Stimulated activated CD8-positive, alpha-beta memory T cell treated with anti-CD3 and anti-CD28 coated beads, Interleukin-12 subunit alpha, Interleukin-12 subunit beta, amount 100 ng/mL, for 1 hour (primary cell): Measurements from ENCODE around the gene DHRSX.
"Not testable (repeated sequence)": the region's sequence is repeated elsewhere in the genome, so short reads cannot be mapped to it uniquely, and the experiment has no call there.

Source experiments
- DNase-seq: peaks from one replicate; pipeline ENCODE4 v3.0.0-alpha.2; 2020; ENCODE audit warnings: low read depth

Gene DHRSX

GRCh38 chrX:2425286-2426071 lies 75.3 kb downstream of the DHRSX start:
- no peak for DNase-seq

- DNase-seq, result no peak
Observed at GRCh38 chrX:2424317-2424716, 76.5 kb downstream of the DHRSX start.

- no peak for DNase-seq
Observed at GRCh38 chrX:2423899-2424298, 76.9 kb downstream of the DHRSX start.

GRCh38 chrX:2423282-2423681 lies 77.5 kb downstream of the DHRSX start:
- DNase-seq, result no peak

- DNase-seq, result not testable (repeated sequence)
Observed at GRCh38 chrX:2419418-2419817, 81.4 kb downstream of the DHRSX start.

GRCh38 chrX:2418000-2418399 lies 82.8 kb downstream of the DHRSX start:
- DNase-seq, result no peak

GRCh38 chrX:2416851-2417604 lies 83.7 kb downstream of the DHRSX start:
- DNase-seq, result no peak

- DNase-seq, result no peak
Observed at GRCh38 chrX:2414384-2414783, 86.4 kb downstream of the DHRSX start.

- DNase-seq, result no peak
Observed at GRCh38 chrX:2413969-2414368, 86.8 kb downstream of the DHRSX start.

GRCh38 chrX:2412131-2412530 lies 88.6 kb downstream of the DHRSX start:
- no peak for DNase-seq

- DNase-seq, result no peak
Observed at GRCh38 chrX:2410279-2411020, 90.3 kb downstream of the DHRSX start.

- DNase-seq, result no peak
Observed at GRCh38 chrX:2409796-2410195, 91.0 kb downstream of the DHRSX start.

- DNase-seq, result no peak
Observed at GRCh38 chrX:2408856-2409255, 91.9 kb downstream of the DHRSX start.

GRCh38 chrX:2406891-2407518 lies 93.8 kb downstream of the DHRSX start:
- no peak for DNase-seq

- DNase-seq, result no peak
Observed at GRCh38 chrX:2404776-2405175, 96.0 kb downstream of the DHRSX start.

- DNase-seq, result no peak
Observed at GRCh38 chrX:2402361-2402690, 98.5 kb downstream of the DHRSX start.

GRCh38 chrX:2401590-2402360 lies 99.0 kb downstream of the DHRSX start:
- no peak for DNase-seq

GRCh38 chrX:2401201-2401589 lies 99.6 kb downstream of the DHRSX start:
- no peak for DNase-seq

GRCh38 chrX:2398064-2398656 lies 102.6 kb downstream of the DHRSX start:
- DNase-seq, result no peak

GRCh38 chrX:2397229-2398063 lies 103.3 kb downstream of the DHRSX start:
- no peak for DNase-seq
